SH-SY5Y (cell line): ENCODE measurements around the gene TMEM208.

Source experiments
- GATA2 ChIP-seq: IDR thresholded peaks from 2 replicates; pipeline ENCODE4 v1.6.1; 2011; ENCODE audit warnings: mild to moderate bottlenecking, low read depth, low read length
- GATA3 ChIP-seq: IDR thresholded peaks from 2 replicates; pipeline ENCODE4 v1.6.1; 2011; ENCODE audit warnings: low read depth, mild to moderate bottlenecking, low read length, moderate library complexity

Gene TMEM208

GRCh38 chr16:67230809-67231660, 4.1 kb downstream of the TMEM208 start:
- TF ChIP-seq GATA3 = no peak
- no peak for TF ChIP-seq GATA2

- no peak for TF ChIP-seq GATA2
These were observed 6.7 kb downstream of the TMEM208 start for GRCh38 chr16:67233596-67233995.

- TF ChIP-seq GATA3 (no peak), GATA2 (no peak)
These were observed 7.3 kb downstream of the TMEM208 start for GRCh38 chr16:67234180-67234597.

GRCh38 chr16:67235816-67236562, 9.1 kb downstream of the TMEM208 start:
- TF ChIP-seq GATA2 = no peak
- no peak for TF ChIP-seq GATA3

GRCh38 chr16:67236563-67237395, 9.8 kb downstream of the TMEM208 start:
- TF ChIP-seq GATA2 = no peak
- no peak for TF ChIP-seq GATA3

- TF ChIP-seq GATA3 (no peak), GATA2 (no peak)
These were observed 10.7 kb downstream of the TMEM208 start for GRCh38 chr16:67237396-67238277.

GRCh38 chr16:67238278-67238575, 11.3 kb downstream of the TMEM208 start:
- TF ChIP-seq GATA2 (no peak), GATA3 (no peak)

GRCh38 chr16:67238806-67239470, 12.0 kb downstream of the TMEM208 start:
- TF ChIP-seq GATA3 (no peak), GATA2 (no peak)

- no peak for TF ChIP-seq GATA2
- TF ChIP-seq GATA3 = no peak
These were observed 13.6 kb downstream of the TMEM208 start for GRCh38 chr16:67240506-67240905.

- TF ChIP-seq GATA3 (no peak), GATA2 (no peak)
These were observed 14.3 kb downstream of the TMEM208 start for GRCh38 chr16:67241008-67241900.

- TF ChIP-seq GATA2 (no peak), GATA3 (no peak)
These were observed 15.3 kb downstream of the TMEM208 start for GRCh38 chr16:67242138-67242730.

- TF ChIP-seq GATA2 (no peak), GATA3 (no peak)
These were observed 16.6 kb downstream of the TMEM208 start for GRCh38 chr16:67243481-67243880.
